GM23338 (cell line): ENCODE measurements around the gene MTHFD1L. TPM values are rescaled to one million over a fixed set of nuclear protein-coding genes. Genes with fewer than 3 reads are reported as not detected.
A peak's percentile ranks its signal among the peaks of the same experiment; 100 is the strongest.

ENCODE experiments used
- ATAC-seq: fragments of 200-7000 bp; cut with Tn5 transposase; 3 replicates; pipeline ENCODE4 v1.9.1; 2020
- DNase-seq: peaks from one replicate; pipeline ENCODE4 v3.0.0-alpha.2; 2015; ENCODE audit warnings: low spot score
- H2AFZ ChIP-seq: fragments of 200-600 bp; sonication (generic); 2 replicates; pipeline ENCODE4 v1.8.0; 2016; ENCODE audit warnings: antibody characterized with exemption, mild to moderate bottlenecking, moderate library complexity
- H3F3A ChIP-seq: fragments of 200-600 bp; sonication (generic); replicated peaks from 2 replicates; pipeline ENCODE4 v1.8.0; 2017; ENCODE audit warnings: antibody characterized with exemption, mixed run types, low read depth
- H3K27ac ChIP-seq: fragments of 200-600 bp; sonication (generic); 2 replicates; pipeline ENCODE4 v1.6.1; 2016; ENCODE audit warnings: low read depth
- H3K27me3 ChIP-seq: fragments of 200-600 bp; sonication (generic); 2 replicates; pipeline ENCODE4 v1.8.0; 2016; ENCODE audit warnings: mild to moderate bottlenecking, mixed run types, moderate library complexity; ENCODE audit not compliant: insufficient read depth
- H3K36me3 ChIP-seq: fragments of 200-600 bp; sonication (generic); 2 replicates; pipeline ENCODE4 v1.8.0; 2016; ENCODE audit warnings: mild to moderate bottlenecking; ENCODE audit not compliant: insufficient read depth
- H3K4me1 ChIP-seq: fragments of 200-600 bp; sonication (generic); 2 replicates; pipeline ENCODE4 v1.8.0; 2016; ENCODE audit warnings: mild to moderate bottlenecking, moderate library complexity; ENCODE audit not compliant: insufficient read depth
- H3K4me2 ChIP-seq: fragments of 200-600 bp; sonication (generic); 2 replicates; pipeline ENCODE4 v1.7.1; 2017; ENCODE audit warnings: mixed run types
- H3K4me3 ChIP-seq: fragments of 200-600 bp; sonication (generic); 2 replicates; pipeline ENCODE4 v1.6.1; 2016; ENCODE audit warnings: mixed run types
- H3K79me2 ChIP-seq: fragments of 200-600 bp; sonication (generic); replicated peaks from 2 replicates; pipeline ENCODE4 v1.8.0; 2017; ENCODE audit warnings: mild to moderate bottlenecking; ENCODE audit not compliant: insufficient read depth
- H3K9me2 ChIP-seq: fragments of 200-600 bp; sonication (generic); 2 replicates; pipeline ENCODE4 v1.8.0; 2017; ENCODE audit not compliant: insufficient read depth
- H4K20me1 ChIP-seq: fragments of 200-600 bp; sonication (generic); replicated peaks from 2 replicates; pipeline ENCODE4 v1.8.0; 2017; ENCODE audit warnings: mild to moderate bottlenecking; ENCODE audit not compliant: insufficient read depth
- H3K27ac Mint-ChIP-seq: 2 replicates; pipeline ENCODE4 v1.8.0; 2020; ENCODE audit warnings: inconsistent platforms, mild to moderate bottlenecking, moderate library complexity, mixed read lengths
- H3K27me3 Mint-ChIP-seq: 3 replicates; pipeline ENCODE4 v1.8.0; 2022; ENCODE audit warnings: low read depth, mild to moderate bottlenecking, moderate library complexity, mixed read lengths, inconsistent platforms; ENCODE audit not compliant: insufficient read depth, poor library complexity
- H3K36me3 Mint-ChIP-seq: 3 replicates; pipeline ENCODE4 v1.8.0; 2021; ENCODE audit warnings: low read depth, mild to moderate bottlenecking, inconsistent platforms, moderate library complexity, mixed read lengths
- H3K4me1 Mint-ChIP-seq: 3 replicates; pipeline ENCODE4 v1.8.0; 2020; ENCODE audit warnings: mild to moderate bottlenecking, inconsistent platforms, mixed read lengths
- H3K4me3 Mint-ChIP-seq: 3 replicates; pipeline ENCODE4 v1.8.0; 2021; ENCODE audit warnings: moderate library complexity, mild to moderate bottlenecking, inconsistent platforms, mixed read lengths
- H3K9me3 Mint-ChIP-seq: 3 replicates; pipeline ENCODE4 v1.8.0; 2020; ENCODE audit warnings: moderate library complexity, mild to moderate bottlenecking, inconsistent platforms, mixed read lengths
- EZH2 ChIP-seq: fragments of 200-600 bp; sonication (generic); IDR thresholded peaks from one replicate; pipeline ENCODE4 v1.8.0; 2017; ENCODE audit warnings: antibody characterized with exemption, mild to moderate bottlenecking, low read depth; ENCODE audit not compliant: unreplicated experiment
- EZH2phosphoT487 ChIP-seq: fragments of 200-600 bp; sonication (generic); IDR thresholded peaks from one replicate; pipeline ENCODE4 v1.8.1; 2018; ENCODE audit warnings: antibody characterized with exemption; ENCODE audit not compliant: unreplicated experiment
- JUNB ChIP-seq: IDR thresholded peaks from one replicate; pipeline ENCODE4 v1.6.1; 2016; ENCODE audit warnings: antibody characterized with exemption; ENCODE audit not compliant: unreplicated experiment
- NANOG ChIP-seq: IDR thresholded peaks from 2 replicates; pipeline ENCODE4 v1.6.1; 2016; ENCODE audit warnings: antibody characterized with exemption, borderline replicate concordance
- POLR2AphosphoS5 ChIP-seq: IDR thresholded peaks from 2 replicates; pipeline ENCODE4 v1.6.1; 2016; ENCODE audit warnings: antibody characterized with exemption, low read depth
- REST ChIP-seq: IDR thresholded peaks from one replicate; pipeline ENCODE4 v1.6.1; 2018; ENCODE audit warnings: antibody characterized with exemption; ENCODE audit not compliant: unreplicated experiment
- STAT1 ChIP-seq: IDR thresholded peaks from one replicate; pipeline ENCODE4 v1.6.1; 2016; ENCODE audit warnings: antibody characterized with exemption; ENCODE audit not compliant: unreplicated experiment
- ZNF114 ChIP-seq: fragments of 250-450 bp; sonication (Bioruptor Pico); IDR thresholded peaks from 2 replicates; pipeline ENCODE4 v1.5.0; 2020; ENCODE audit warnings: mild to moderate bottlenecking, moderate library complexity
- ZNF331 ChIP-seq: fragments of 250-450 bp; sonication (Bioruptor Pico); IDR thresholded peaks from 2 replicates; pipeline ENCODE4 v1.5.0; 2020; ENCODE audit warnings: low read depth, mild to moderate bottlenecking, moderate library complexity
- polyA plus RNA-seq: library from polyadenylated mRNA; unstranded; fragments of >200 nt; fragmentation: Nextera tagmentation; extraction: Ambion mirVana; gene quantifications from 2 replicates; pipeline ENCODE4 v1.2.1, GENCODE V29; 2016
- total RNA-seq: library from RNA; depleted of rRNA; stranded (reverse); fragments of >200 nt; shearing (Covaris generic); gene quantifications from 2 replicates; pipeline ENCODE4 v1.2.3, GENCODE V29; 2014
- TF ChIP-seq, protein P1 (sequence below), 2 experiments: fragments of 200-600 bp in 1 of 2; sonication (generic) in 1 of 2; conservative IDR thresholded peaks; 2 replicates each; pipeline versions ENCODE4 v1.5.1 to v1.6.1; 2016 to 2017; ENCODE audit warnings: antibody characterized with exemption in 2 of 2, low read depth in 2 of 2, mild to moderate bottlenecking in 2 of 2, moderate library complexity in 1 of 2

The MTHFD1L gene
- total and polyA plus RNA-seq, 2 experiments from 2014 or later: 53.2 to 66.8 TPM

GRCh38 chr6:150891888-150892485 lies 26.5 kb downstream of the MTHFD1L start:
- peaks cover 86% of the 10 kb centered on the region for H3K36me3 Mint-ChIP-seq
- no peak for TF ChIP-seq STAT1
- TF ChIP-seq, protein P1, sequence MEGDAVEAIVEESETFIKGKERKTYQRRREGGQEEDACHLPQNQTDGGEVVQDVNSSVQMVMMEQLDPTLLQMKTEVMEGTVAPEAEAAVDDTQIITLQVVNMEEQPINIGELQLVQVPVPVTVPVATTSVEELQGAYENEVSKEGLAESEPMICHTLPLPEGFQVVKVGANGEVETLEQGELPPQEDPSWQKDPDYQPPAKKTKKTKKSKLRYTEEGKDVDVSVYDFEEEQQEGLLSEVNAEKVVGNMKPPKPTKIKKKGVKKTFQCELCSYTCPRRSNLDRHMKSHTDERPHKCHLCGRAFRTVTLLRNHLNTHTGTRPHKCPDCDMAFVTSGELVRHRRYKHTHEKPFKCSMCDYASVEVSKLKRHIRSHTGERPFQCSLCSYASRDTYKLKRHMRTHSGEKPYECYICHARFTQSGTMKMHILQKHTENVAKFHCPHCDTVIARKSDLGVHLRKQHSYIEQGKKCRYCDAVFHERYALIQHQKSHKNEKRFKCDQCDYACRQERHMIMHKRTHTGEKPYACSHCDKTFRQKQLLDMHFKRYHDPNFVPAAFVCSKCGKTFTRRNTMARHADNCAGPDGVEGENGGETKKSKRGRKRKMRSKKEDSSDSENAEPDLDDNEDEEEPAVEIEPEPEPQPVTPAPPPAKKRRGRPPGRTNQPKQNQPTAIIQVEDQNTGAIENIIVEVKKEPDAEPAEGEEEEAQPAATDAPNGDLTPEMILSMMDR (conservative IDR thresholded peaks at IDR 0.05; ENCODE audit: low read depth in 2 of 2): peak; percentile 81 to 85
- TF ChIP-seq EZH2phosphoT487: no peak

GRCh38 chr6:150894191-150894744 lies 28.8 kb downstream of the MTHFD1L start:
- H3K9me3 Mint-ChIP-seq: no peaks in the 10 kb centered on the region
- peaks cover 3% of the 10 kb centered on the region for H3K27me3 Mint-ChIP-seq
- Histone ChIP-seq H3K36me3 (peaks cover 8% of the 10 kb centered on the region), H3F3A (no peaks in the 10 kb centered on the region; the same call in 1 of the 2 replicates), H3K9me2 (no peaks in the 10 kb centered on the region), H4K20me1 (no peaks in the 10 kb centered on the region), H3K79me2 (peaks cover 18% of the 10 kb centered on the region), H3K4me3 (no peak overlapping the region), H2AFZ (no peak overlapping the region), H3K27ac (0 out of 2 replicates have a peak overlapping the region, but pooled peaks have one; percentile 29), H3K4me2 (no peak overlapping the region), H3K27me3 (no peaks in the 10 kb centered on the region), H3K4me1 (0 out of 2 replicates have a peak, but pooled peaks cover 6% of the 10 kb centered on the region)
- H3K4me1 Mint-ChIP-seq: peaks cover 5% of the 10 kb centered on the region; the same call in 2 of the 3 replicates
- DNase-seq (no peak), ATAC-seq (no peak)
- peak overlapping the region; percentile 84; the same call in 1 of the 2 replicates for H3K27ac Mint-ChIP-seq
- peaks cover 84% of the 10 kb centered on the region for H3K36me3 Mint-ChIP-seq
- no peak overlapping the region for H3K4me3 Mint-ChIP-seq
- no peak for TF ChIP-seq ZNF331 (CRISPR knock-in tag)
- TF ChIP-seq NANOG: no peak
- no peak for TF ChIP-seq ZNF114 (CRISPR knock-in tag)
- no peak for TF ChIP-seq POLR2AphosphoS5
- no peak for TF ChIP-seq EZH2
- TF ChIP-seq STAT1: no peak
- TF ChIP-seq, protein P1 (conservative IDR thresholded peaks at IDR 0.05; ENCODE audit: low read depth in 2 of 2): no peak
- TF ChIP-seq JUNB: no peak
- no peak for TF ChIP-seq REST

More at GRCh38 chr6:150891888-150892485, 26.5 kb downstream of the MTHFD1L start:
- Histone ChIP-seq H3K4me1 (no peaks in the 10 kb centered on the region), H3K27ac (no peak overlapping the region), H3K4me2 (no peak overlapping the region), H3K79me2 (peaks cover 18% of the 10 kb centered on the region), H4K20me1 (no peaks in the 10 kb centered on the region; the same call in 1 of the 2 replicates), H3K4me3 (no peak overlapping the region), H3F3A (no peaks in the 10 kb centered on the region; the same call in 1 of the 2 replicates), H2AFZ (no peak overlapping the region), H3K36me3 (peaks cover 28% of the 10 kb centered on the region), H3K27me3 (no peaks in the 10 kb centered on the region), H3K9me2 (no peaks in the 10 kb centered on the region)
- DNase-seq (peak; percentile 81), ATAC-seq (peak; percentile 80)
- Mint-ChIP-seq H3K4me3 (no peak overlapping the region), H3K9me3 (no peaks in the 10 kb centered on the region), H3K27me3 (peaks cover 3% of the 10 kb centered on the region), H3K27ac (no peak overlapping the region), H3K4me1 (no peaks in the 10 kb centered on the region; the same call in 1 of the 3 replicates)
